Measurements from ENCODE around the gene CSF1R.

- TF ChIP-seq CTCF (IDR thresholded peaks at IDR 0.05; ENCODE audit: control extremely low read depth in 1 of 3, insufficient read depth in 1 of 3, low read depth in 1 of 3, low read length in 3 of 3) (no peak), POLR2AphosphoS5 (IDR thresholded peaks at IDR 0.05; ENCODE audit: low read depth, low read length) (no peak), ZNF274 (IDR thresholded peaks at IDR 0.05; ENCODE audit: borderline replicate concordance, extremely low read depth, low read length) (no peak), CHD2 (IDR thresholded peaks at IDR 0.05; ENCODE audit: low read length) (no peak), MAFK (IDR thresholded peaks at IDR 0.05; ENCODE audit: low read depth, low read length) (no peak), SRF (IDR thresholded peaks at IDR 0.05; ENCODE audit: low read depth, low read length) (no peak), POLR2A (IDR thresholded peaks at IDR 0.05; ENCODE audit: control extremely low read depth in 1 of 2, low read depth in 2 of 2, low read length in 2 of 2) (no peak), RFX5 (IDR thresholded peaks at IDR 0.05; ENCODE audit: borderline replicate concordance, low read depth, low read length) (no peak), EZH2 (IDR thresholded peaks at IDR 0.05; ENCODE audit: low read depth, low read length, severe bottlenecking) (no peak), YY1 (IDR thresholded peaks at IDR 0.05; ENCODE audit: low read depth, low read length) (no peak), GTF2F1 (IDR thresholded peaks at IDR 0.05; ENCODE audit: borderline replicate concordance, low read depth, low read length) (no peak)
- TF ChIP-seq, protein P1, sequence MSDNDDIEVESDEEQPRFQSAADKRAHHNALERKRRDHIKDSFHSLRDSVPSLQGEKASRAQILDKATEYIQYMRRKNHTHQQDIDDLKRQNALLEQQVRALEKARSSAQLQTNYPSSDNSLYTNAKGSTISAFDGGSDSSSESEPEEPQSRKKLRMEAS (IDR thresholded peaks at IDR 0.05) = no peak
- TF ChIP-seq, protein P2, sequence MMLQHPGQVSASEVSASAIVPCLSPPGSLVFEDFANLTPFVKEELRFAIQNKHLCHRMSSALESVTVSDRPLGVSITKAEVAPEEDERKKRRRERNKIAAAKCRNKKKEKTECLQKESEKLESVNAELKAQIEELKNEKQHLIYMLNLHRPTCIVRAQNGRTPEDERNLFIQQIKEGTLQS (IDR thresholded peaks at IDR 0.05; ENCODE audit: insufficient read depth, low read depth, low read length) = no peak
- TF ChIP-seq, protein P3, sequence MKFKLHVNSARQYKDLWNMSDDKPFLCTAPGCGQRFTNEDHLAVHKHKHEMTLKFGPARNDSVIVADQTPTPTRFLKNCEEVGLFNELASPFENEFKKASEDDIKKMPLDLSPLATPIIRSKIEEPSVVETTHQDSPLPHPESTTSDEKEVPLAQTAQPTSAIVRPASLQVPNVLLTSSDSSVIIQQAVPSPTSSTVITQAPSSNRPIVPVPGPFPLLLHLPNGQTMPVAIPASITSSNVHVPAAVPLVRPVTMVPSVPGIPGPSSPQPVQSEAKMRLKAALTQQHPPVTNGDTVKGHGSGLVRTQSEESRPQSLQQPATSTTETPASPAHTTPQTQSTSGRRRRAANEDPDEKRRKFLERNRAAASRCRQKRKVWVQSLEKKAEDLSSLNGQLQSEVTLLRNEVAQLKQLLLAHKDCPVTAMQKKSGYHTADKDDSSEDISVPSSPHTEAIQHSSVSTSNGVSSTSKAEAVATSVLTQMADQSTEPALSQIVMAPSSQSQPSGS (IDR thresholded peaks at IDR 0.05; ENCODE audit: low read length) = no peak
Measured at GRCh38 chr5:150131461-150131860, 45.1 kb upstream of the CSF1R start.
